Hepatocyte (in vitro differentiated cells): ENCODE results near the gene SLC47A2.

Experiments
- EZH2 ChIP-seq: fragments of 200-600 bp; sonication (generic); IDR thresholded peaks from 2 replicates; pipeline ENCODE4 v1.6.1; 2016; ENCODE audit warnings: antibody characterized with exemption, mild to moderate bottlenecking, borderline replicate concordance
- EZH2phosphoT487 ChIP-seq: fragments of 200-600 bp; sonication (generic); IDR thresholded peaks from one replicate; pipeline ENCODE4 v1.6.1; 2018; ENCODE audit warnings: antibody characterized with exemption, mild to moderate bottlenecking, low read depth, moderate library complexity; ENCODE audit not compliant: unreplicated experiment, severe bottlenecking
- TF ChIP-seq, protein P1 (sequence below): fragments of 200-600 bp; sonication (generic); IDR thresholded peaks from 2 replicates; pipeline ENCODE4 v1.5.1; 2016; ENCODE audit warnings: antibody characterized with exemption, mild to moderate bottlenecking; ENCODE audit not compliant: poor library complexity

DNA sequence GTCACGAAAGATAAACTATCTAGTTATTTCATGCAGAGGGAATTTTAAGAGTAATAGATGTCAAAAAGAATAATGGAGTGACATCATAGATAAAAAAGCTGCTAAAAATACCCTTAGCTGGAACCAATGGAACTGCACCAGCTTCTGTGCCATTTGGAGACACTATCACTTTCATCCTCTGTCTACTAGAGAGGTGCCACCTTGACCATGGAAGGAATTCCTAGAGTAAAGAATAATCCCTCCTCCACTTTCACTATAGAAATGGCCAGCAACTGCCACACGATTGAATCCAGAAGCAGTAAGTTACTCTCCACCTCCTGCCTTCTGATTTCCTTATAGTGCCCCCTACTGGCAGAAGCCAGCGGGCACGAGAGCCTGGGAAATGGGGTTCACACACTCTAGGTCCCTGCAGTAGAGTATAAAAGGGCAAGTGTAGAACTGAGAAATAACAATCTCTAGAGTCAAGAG, 70.6 kb downstream of the SLC47A2 start:
- TF ChIP-seq, protein P1, sequence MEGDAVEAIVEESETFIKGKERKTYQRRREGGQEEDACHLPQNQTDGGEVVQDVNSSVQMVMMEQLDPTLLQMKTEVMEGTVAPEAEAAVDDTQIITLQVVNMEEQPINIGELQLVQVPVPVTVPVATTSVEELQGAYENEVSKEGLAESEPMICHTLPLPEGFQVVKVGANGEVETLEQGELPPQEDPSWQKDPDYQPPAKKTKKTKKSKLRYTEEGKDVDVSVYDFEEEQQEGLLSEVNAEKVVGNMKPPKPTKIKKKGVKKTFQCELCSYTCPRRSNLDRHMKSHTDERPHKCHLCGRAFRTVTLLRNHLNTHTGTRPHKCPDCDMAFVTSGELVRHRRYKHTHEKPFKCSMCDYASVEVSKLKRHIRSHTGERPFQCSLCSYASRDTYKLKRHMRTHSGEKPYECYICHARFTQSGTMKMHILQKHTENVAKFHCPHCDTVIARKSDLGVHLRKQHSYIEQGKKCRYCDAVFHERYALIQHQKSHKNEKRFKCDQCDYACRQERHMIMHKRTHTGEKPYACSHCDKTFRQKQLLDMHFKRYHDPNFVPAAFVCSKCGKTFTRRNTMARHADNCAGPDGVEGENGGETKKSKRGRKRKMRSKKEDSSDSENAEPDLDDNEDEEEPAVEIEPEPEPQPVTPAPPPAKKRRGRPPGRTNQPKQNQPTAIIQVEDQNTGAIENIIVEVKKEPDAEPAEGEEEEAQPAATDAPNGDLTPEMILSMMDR = peak; percentile 49
- TF ChIP-seq EZH2phosphoT487 (no peak), EZH2 (no peak)
